Endothelial cell of umbilical vein (primary cell): ENCODE results near the gene CYFIP1.

ENCODE experiments used
- GATA2 ChIP-seq: IDR thresholded peaks from 2 replicates; pipeline ENCODE4 v1.7.0; 2011; ENCODE audit warnings: low read depth, mild to moderate bottlenecking, moderate library complexity, mixed read lengths, low read length; ENCODE audit not compliant: insufficient read length, insufficient read depth
- POLR2A ChIP-seq: IDR thresholded peaks from 2 replicates; pipeline ENCODE4 v1.6.1; 2012; ENCODE audit warnings: low read depth, mild to moderate bottlenecking, control low read depth, low read length
- TF ChIP-seq, protein P1 (sequence below), 2 donors: IDR thresholded peaks; 1 replicate in 1 of 2; 2 replicates in 1 of 2; pipeline ENCODE4 v1.5.1; 2011; ENCODE audit warnings: low read length in 2 of 2, mild to moderate bottlenecking in 2 of 2, moderate library complexity in 2 of 2, control low read depth in 1 of 2, inconsistent platforms in 1 of 2, low read depth in 1 of 2; ENCODE audit not compliant: insufficient read depth in 1 of 2; ENCODE audit errors: extremely low read depth in 1 of 2

DNA sequence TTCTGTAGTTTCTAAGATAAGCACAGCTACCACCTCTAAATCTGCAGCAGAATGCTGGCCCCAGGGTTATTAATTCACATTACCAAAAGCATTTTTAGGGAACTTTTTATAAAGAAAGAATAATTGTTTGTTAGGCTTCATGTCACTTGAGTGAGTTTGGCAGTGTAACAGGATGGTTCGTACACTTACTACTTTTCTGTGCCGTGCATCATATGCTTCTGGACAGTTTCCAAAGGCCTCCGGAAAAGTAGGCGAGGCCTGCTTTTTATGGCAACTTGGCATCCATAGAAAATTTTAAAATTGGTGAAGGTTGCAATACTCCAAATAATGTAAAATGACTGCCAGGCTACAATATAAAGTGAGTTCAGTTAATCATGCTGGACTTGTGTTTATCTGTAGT is 111.7 kb downstream of the CYFIP1 start:
- TF ChIP-seq, protein P1, sequence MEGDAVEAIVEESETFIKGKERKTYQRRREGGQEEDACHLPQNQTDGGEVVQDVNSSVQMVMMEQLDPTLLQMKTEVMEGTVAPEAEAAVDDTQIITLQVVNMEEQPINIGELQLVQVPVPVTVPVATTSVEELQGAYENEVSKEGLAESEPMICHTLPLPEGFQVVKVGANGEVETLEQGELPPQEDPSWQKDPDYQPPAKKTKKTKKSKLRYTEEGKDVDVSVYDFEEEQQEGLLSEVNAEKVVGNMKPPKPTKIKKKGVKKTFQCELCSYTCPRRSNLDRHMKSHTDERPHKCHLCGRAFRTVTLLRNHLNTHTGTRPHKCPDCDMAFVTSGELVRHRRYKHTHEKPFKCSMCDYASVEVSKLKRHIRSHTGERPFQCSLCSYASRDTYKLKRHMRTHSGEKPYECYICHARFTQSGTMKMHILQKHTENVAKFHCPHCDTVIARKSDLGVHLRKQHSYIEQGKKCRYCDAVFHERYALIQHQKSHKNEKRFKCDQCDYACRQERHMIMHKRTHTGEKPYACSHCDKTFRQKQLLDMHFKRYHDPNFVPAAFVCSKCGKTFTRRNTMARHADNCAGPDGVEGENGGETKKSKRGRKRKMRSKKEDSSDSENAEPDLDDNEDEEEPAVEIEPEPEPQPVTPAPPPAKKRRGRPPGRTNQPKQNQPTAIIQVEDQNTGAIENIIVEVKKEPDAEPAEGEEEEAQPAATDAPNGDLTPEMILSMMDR (IDR thresholded peaks at IDR 0.05; ENCODE audit: extremely low read depth in 1 of 2, insufficient read depth in 1 of 2, low read depth in 1 of 2, low read length in 2 of 2) = no peak
- TF ChIP-seq POLR2A (no peak), GATA2 (no peak)
